HEK293T (cell line): ENCODE results near the gene GRIP1.

Experiments used
- ARNT ChIP-seq: fragments of 450-650 bp; IDR thresholded peaks from 2 replicates; pipeline ENCODE4 v1.6.1; 2017; ENCODE audit warnings: mild to moderate bottlenecking
- ELF4 ChIP-seq: fragments of 450-650 bp; IDR thresholded peaks from 2 replicates; pipeline ENCODE4 v1.6.1; 2017; ENCODE audit warnings: antibody characterized with exemption
- FOXA1 ChIP-seq: fragments of 450-650 bp; IDR thresholded peaks from 2 replicates; pipeline ENCODE4 v1.6.1; 2016; ENCODE audit warnings: mild to moderate bottlenecking
- FOXK2 ChIP-seq: fragments of 450-650 bp; IDR thresholded peaks from 2 replicates; pipeline ENCODE4 v1.6.1; 2016; ENCODE audit warnings: mild to moderate bottlenecking
- FOXM1 ChIP-seq: fragments of 450-650 bp; IDR thresholded peaks from 2 replicates; pipeline ENCODE4 v1.6.1; 2017; ENCODE audit warnings: mild to moderate bottlenecking, borderline replicate concordance
- PKNOX1 ChIP-seq: fragments of 450-650 bp; IDR thresholded peaks from 2 replicates; pipeline ENCODE4 v1.6.1; 2016
- SP1 ChIP-seq: fragments of 450-650 bp; IDR thresholded peaks from 2 replicates; pipeline ENCODE4 v1.6.1; 2017
- SUZ12 ChIP-seq: fragments of 450-650 bp; IDR thresholded peaks from 2 replicates; pipeline ENCODE4 v1.6.1; 2016; ENCODE audit warnings: mild to moderate bottlenecking

GRCh38 chr12:66623455-66623854, 55.4 kb downstream of the GRIP1 start:
- TF ChIP-seq ARNT (no peak), FOXM1 (no peak), ELF4 (no peak), SUZ12 (no peak), FOXA1 (no peak), PKNOX1 (no peak), SP1 (no peak), FOXK2 (no peak)
